DOHH2 (cell line): ENCODE measurements around the gene TMEM38A.

Experiments
- H3F3A ChIP-seq: fragments of 200-600 bp; sonication (generic), shearing (Covaris generic); 2 replicates; pipeline ENCODE4 v1.6.0; 2016; ENCODE audit warnings: antibody characterized with exemption, mild to moderate bottlenecking; ENCODE audit not compliant: control insufficient read depth, insufficient read depth
- H3K27ac ChIP-seq: fragments of 200-600 bp; sonication (generic); 2 replicates; pipeline ENCODE4 v1.5.1; 2014; ENCODE audit warnings: low read depth, mild to moderate bottlenecking, low read length, moderate library complexity
- H3K27me3 ChIP-seq: fragments of 200-600 bp; sonication (generic); 2 replicates; pipeline ENCODE4 v1.6.1; 2014; ENCODE audit warnings: mild to moderate bottlenecking, low read length, mixed read lengths; ENCODE audit not compliant: control insufficient read depth
- H3K36me3 ChIP-seq: fragments of 200-600 bp; sonication (generic); 2 replicates; pipeline ENCODE4 v1.6.1; 2014; ENCODE audit warnings: mild to moderate bottlenecking, low read length, moderate library complexity, mixed read lengths; ENCODE audit not compliant: control insufficient read depth
- H3K4me1 ChIP-seq: fragments of 200-600 bp; sonication (generic); 2 replicates; pipeline ENCODE4 v1.6.1; 2014; ENCODE audit warnings: mild to moderate bottlenecking, low read length, mixed read lengths; ENCODE audit not compliant: control insufficient read depth
- H3K4me2 ChIP-seq: fragments of 200-600 bp; sonication (generic); 2 replicates; pipeline ENCODE4 v1.6.0; 2014; ENCODE audit warnings: mild to moderate bottlenecking, low read length, moderate library complexity
- H3K4me3 ChIP-seq: fragments of 200-600 bp; sonication (generic); 2 replicates; pipeline ENCODE4 v1.5.1; 2014; ENCODE audit warnings: mild to moderate bottlenecking, low read length, mixed read lengths
- H3K79me2 ChIP-seq: fragments of 200-600 bp; sonication (generic); 2 replicates; pipeline ENCODE4 v1.6.1; 2014; ENCODE audit warnings: mild to moderate bottlenecking, low read length, mixed read lengths; ENCODE audit not compliant: control insufficient read depth
- H3K9me2 ChIP-seq: fragments of 200-600 bp; sonication (generic); replicated peaks from 2 replicates; pipeline ENCODE4 v1.6.1; 2014; ENCODE audit warnings: mild to moderate bottlenecking, low read length, mixed read lengths; ENCODE audit not compliant: control insufficient read depth
- H3K9me3 ChIP-seq: fragments of 200-600 bp; sonication (generic); 2 replicates; pipeline ENCODE4 v1.6.1; 2014; ENCODE audit warnings: antibody characterized with exemption, low read length, mixed read lengths; ENCODE audit not compliant: control insufficient read depth, insufficient read depth
- H4K20me1 ChIP-seq: fragments of 200-600 bp; sonication (generic); 2 replicates; pipeline ENCODE4 v1.6.0; 2014; ENCODE audit warnings: low read depth, mild to moderate bottlenecking, antibody characterized with exemption, low read length, moderate library complexity; ENCODE audit not compliant: control insufficient read depth, insufficient read depth
- EZH2phosphoT487 ChIP-seq: fragments of 200-600 bp; sonication (generic); IDR thresholded peaks from 2 replicates; pipeline ENCODE4 v1.6.1; 2017; ENCODE audit warnings: borderline replicate concordance, mild to moderate bottlenecking, antibody characterized with exemption, low read length, moderate library complexity, mixed read lengths
- TF ChIP-seq, protein P1 (sequence below): fragments of 200-600 bp; sonication (generic); IDR thresholded peaks from one replicate; pipeline ENCODE4 v1.5.1; 2014; ENCODE audit warnings: antibody characterized with exemption, mild to moderate bottlenecking, low read depth, low read length; ENCODE audit not compliant: poor library complexity, severe bottlenecking

The TMEM38A gene

DNA sequence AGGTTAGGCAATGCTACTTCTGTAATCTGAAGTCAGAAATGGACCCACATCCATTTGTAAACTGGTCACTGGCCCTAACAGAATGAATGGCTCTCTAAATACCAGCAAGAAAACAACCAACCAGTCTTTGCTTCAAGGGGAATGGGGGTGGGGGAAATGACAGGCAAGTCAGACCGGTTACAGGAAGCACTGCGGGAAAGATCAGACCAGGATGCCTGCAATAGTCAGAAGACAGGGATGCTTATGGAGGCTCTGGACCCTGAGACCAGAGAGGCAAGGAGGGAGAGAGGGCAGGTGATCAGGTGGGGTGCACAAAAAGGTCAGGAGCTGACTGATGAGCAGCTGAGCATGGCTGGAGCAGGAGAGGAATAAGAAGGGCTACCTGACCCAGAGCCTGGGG lies 46.0 kb upstream of the TMEM38A start:
- Histone ChIP-seq H3K27ac (no peak overlapping the region), H3K4me1 (peaks cover 72% of the 10 kb centered on the region)

DNA sequence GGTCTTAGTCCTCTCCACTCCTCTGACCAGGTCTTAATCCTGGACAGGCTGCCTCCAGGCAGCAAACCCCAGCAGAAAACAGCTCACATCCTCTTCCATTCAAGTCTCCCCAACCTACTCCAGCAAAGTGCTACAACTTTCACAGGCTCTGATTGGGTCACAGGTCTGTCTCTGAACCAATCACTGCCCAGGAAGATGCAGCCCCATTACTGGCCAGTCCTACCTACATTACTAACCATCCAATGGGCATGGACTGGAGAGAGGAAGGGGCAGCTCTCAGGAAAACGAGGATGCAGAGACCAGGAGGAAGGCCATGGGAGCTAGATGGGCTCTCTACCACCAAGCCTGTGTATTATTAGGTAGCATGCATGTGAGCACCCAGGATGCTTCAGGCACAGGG lies 45.1 kb upstream of the TMEM38A start:
- TF ChIP-seq EZH2phosphoT487 = no peak
- TF ChIP-seq, protein P1, sequence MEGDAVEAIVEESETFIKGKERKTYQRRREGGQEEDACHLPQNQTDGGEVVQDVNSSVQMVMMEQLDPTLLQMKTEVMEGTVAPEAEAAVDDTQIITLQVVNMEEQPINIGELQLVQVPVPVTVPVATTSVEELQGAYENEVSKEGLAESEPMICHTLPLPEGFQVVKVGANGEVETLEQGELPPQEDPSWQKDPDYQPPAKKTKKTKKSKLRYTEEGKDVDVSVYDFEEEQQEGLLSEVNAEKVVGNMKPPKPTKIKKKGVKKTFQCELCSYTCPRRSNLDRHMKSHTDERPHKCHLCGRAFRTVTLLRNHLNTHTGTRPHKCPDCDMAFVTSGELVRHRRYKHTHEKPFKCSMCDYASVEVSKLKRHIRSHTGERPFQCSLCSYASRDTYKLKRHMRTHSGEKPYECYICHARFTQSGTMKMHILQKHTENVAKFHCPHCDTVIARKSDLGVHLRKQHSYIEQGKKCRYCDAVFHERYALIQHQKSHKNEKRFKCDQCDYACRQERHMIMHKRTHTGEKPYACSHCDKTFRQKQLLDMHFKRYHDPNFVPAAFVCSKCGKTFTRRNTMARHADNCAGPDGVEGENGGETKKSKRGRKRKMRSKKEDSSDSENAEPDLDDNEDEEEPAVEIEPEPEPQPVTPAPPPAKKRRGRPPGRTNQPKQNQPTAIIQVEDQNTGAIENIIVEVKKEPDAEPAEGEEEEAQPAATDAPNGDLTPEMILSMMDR = no peak
- no peak overlapping the region for H3K27ac ChIP-seq
- no peaks in the 10 kb centered on the region for H3K9me2 ChIP-seq
- H3K36me3 ChIP-seq = peaks cover 26% of the 10 kb centered on the region
- H3K9me3 ChIP-seq = no peaks in the 10 kb centered on the region
- H3K79me2 ChIP-seq = peaks cover 100% of the 10 kb centered on the region
- no peaks in the 10 kb centered on the region for H3K27me3 ChIP-seq
- peaks cover 80% of the 10 kb centered on the region for H3K4me1 ChIP-seq
- H3K4me2 ChIP-seq = no peak overlapping the region
- no peak overlapping the region for H3K4me3 ChIP-seq
- peaks cover 71% of the 10 kb centered on the region for H4K20me1 ChIP-seq
- H3F3A ChIP-seq = no peaks in the 10 kb centered on the region

More for the DNA sequence above, 46.0 kb upstream of the TMEM38A start:
- no peak overlapping the region for H3K4me2 ChIP-seq
- H3K27me3 ChIP-seq = no peaks in the 10 kb centered on the region
- peaks cover 1% of the 10 kb centered on the region; the same call in 1 of the 2 replicates for H3F3A ChIP-seq
- peaks cover 100% of the 10 kb centered on the region for H3K79me2 ChIP-seq
- TF ChIP-seq, protein P1 = no peak
- TF ChIP-seq EZH2phosphoT487 = no peak
- no peaks in the 10 kb centered on the region for H3K9me2 ChIP-seq
- peaks cover 63% of the 10 kb centered on the region for H4K20me1 ChIP-seq
- H3K4me3 ChIP-seq = no peak overlapping the region
- no peaks in the 10 kb centered on the region for H3K9me3 ChIP-seq
- H3K36me3 ChIP-seq = peaks cover 18% of the 10 kb centered on the region

DNA sequence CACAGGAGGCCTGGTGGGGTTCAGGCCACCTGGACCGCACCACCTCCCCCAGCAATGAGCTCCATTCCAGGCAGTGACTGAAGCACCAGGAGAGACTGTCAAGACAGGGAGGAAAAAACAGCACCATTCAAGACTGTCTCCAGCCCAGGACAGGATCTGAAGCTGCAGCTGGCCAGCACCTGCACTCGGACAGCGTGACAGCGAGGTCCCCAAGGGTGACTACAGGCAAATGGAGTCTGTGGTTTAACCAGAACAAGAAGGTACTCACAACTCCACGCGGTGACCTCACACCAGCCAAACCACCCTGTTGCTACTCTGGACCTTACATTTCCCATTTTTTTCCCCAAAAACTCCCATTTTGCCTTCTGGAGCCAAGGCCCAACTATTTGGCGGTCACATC lies 42.7 kb upstream of the TMEM38A start:
- H3K4me3 ChIP-seq = 0 out of 2 replicates have a peak overlapping the region, but pooled peaks have one; percentile 2
- peaks cover 81% of the 10 kb centered on the region for H3K4me1 ChIP-seq
- no peak for TF ChIP-seq EZH2phosphoT487
- TF ChIP-seq, protein P1 = no peak
- H3F3A ChIP-seq = no peaks in the 10 kb centered on the region
- H3K4me2 ChIP-seq = peak overlapping the region; percentile 44
- no peaks in the 10 kb centered on the region for H3K27me3 ChIP-seq
- peak overlapping the region; percentile 15; the same call in 1 of the 2 replicates for H3K27ac ChIP-seq
- peaks cover 83% of the 10 kb centered on the region for H4K20me1 ChIP-seq
- peaks cover 42% of the 10 kb centered on the region for H3K36me3 ChIP-seq
- H3K79me2 ChIP-seq = peaks cover 100% of the 10 kb centered on the region
- no peaks in the 10 kb centered on the region for H3K9me2 ChIP-seq
- H3K9me3 ChIP-seq = no peaks in the 10 kb centered on the region
